IMR-90 (cell line): ENCODE measurements around the gene ADD3. TPM values are rescaled to one million over a fixed set of nuclear protein-coding genes. Genes with fewer than 3 reads are reported as not detected.
"Not testable (repeated sequence)": the region's sequence is repeated elsewhere in the genome, so short reads cannot be mapped to it uniquely, and the experiment has no call there.

Experiments used
- ATAC-seq: fragments of 200-7000 bp; cut with Tn5 transposase; 2 replicates; pipeline ENCODE4 v1.9.1; 2020; ENCODE audit warnings: low read depth, mild to moderate bottlenecking, moderate library complexity
- BruUV-seq: library from RNA; stranded (reverse); fragments of 400-500 nt; replicated peaks from 2 replicates; lab custom pipeline; 2021; lab: Mats Ljungman, UMichigan
- CTCF ChIA-PET: fragments of 300-600 bp; formaldehyde crosslinking; extraction: SDS; loops from one replicate; lab custom pipeline; 2021; ENCODE audit warnings: antibody characterized with exemption; lab: Yijun Ruan, JAX
- POLR2A ChIA-PET: fragments of 300-600 bp; sonication (Branson Sonifier 250); formaldehyde crosslinking; loops from one replicate; lab custom pipeline; 2022; ENCODE audit warnings: antibody characterized with exemption; ENCODE audit not compliant: unreplicated experiment; lab: Charles Lee
- DNase-seq: peaks from one replicate; pipeline ENCODE4 v3.0.0; 2013
- H2AFZ ChIP-seq: replicated peaks from 2 replicates; pipeline ENCODE3; 2013; ENCODE audit warnings: low read length, mild to moderate bottlenecking; ENCODE audit not compliant: poor library complexity
- H2AK5ac ChIP-seq: 2 replicates; pipeline ENCODE4 v1.6.1; 2013; ENCODE audit warnings: low read depth, low read length, inconsistent platforms
- H2AK9ac ChIP-seq: replicated peaks from 2 replicates; pipeline ENCODE3; 2013; ENCODE audit warnings: mild to moderate bottlenecking, low read depth, low read length, moderate library complexity; ENCODE audit not compliant: poor library complexity
- H2BK120ac ChIP-seq: 2 replicates; pipeline ENCODE4 v1.6.1; 2013; ENCODE audit warnings: low read depth, low read length, inconsistent platforms
- H2BK15ac ChIP-seq: 3 replicates; pipeline ENCODE4 v1.6.1; 2013; ENCODE audit warnings: low read depth, low read length, inconsistent platforms
- H2BK20ac ChIP-seq: 2 replicates; pipeline ENCODE4 v1.6.1; 2013; ENCODE audit warnings: low read depth, mild to moderate bottlenecking, inconsistent platforms, low read length, moderate library complexity
- H2BK5ac ChIP-seq: 2 replicates; pipeline ENCODE4 v1.6.1; 2013; ENCODE audit warnings: mild to moderate bottlenecking, low read depth, low read length, inconsistent platforms; ENCODE audit not compliant: poor library complexity, severe bottlenecking
- H3K14ac ChIP-seq: replicated peaks from 2 replicates; pipeline ENCODE4 v1.6.1; 2013; ENCODE audit warnings: low read depth, low read length, inconsistent platforms
- H3K18ac ChIP-seq: 2 replicates; pipeline ENCODE4 v1.6.1; 2013; ENCODE audit warnings: low read depth, low read length, control low read depth
- H3K23ac ChIP-seq: 2 replicates; pipeline ENCODE4 v1.6.1; 2013; ENCODE audit warnings: low read depth, low read length, inconsistent platforms
- H3K27ac ChIP-seq: 2 replicates; pipeline ENCODE4 v1.5.1; 2013; ENCODE audit warnings: mild to moderate bottlenecking, control low read depth, low read length; ENCODE audit not compliant: insufficient read depth
- H3K27me3 ChIP-seq: 2 replicates; pipeline ENCODE4 v1.6.1; 2013; ENCODE audit warnings: low read length; ENCODE audit not compliant: control insufficient read depth, insufficient read depth
- H3K36me3 ChIP-seq: 2 replicates; pipeline ENCODE4 v1.6.1; 2013; ENCODE audit warnings: low read length, mixed read lengths; ENCODE audit not compliant: control insufficient read depth, insufficient read depth
- H3K4ac ChIP-seq: 2 replicates; pipeline ENCODE4 v1.6.1; 2013; ENCODE audit warnings: low read depth, low read length, inconsistent platforms
- H3K4me1 ChIP-seq: 2 replicates; pipeline ENCODE4 v1.6.1; 2013; ENCODE audit warnings: low read length, mixed read lengths; ENCODE audit not compliant: control insufficient read depth, insufficient read depth
- H3K4me2 ChIP-seq: 2 replicates; pipeline ENCODE4 v1.6.1; 2013; ENCODE audit warnings: low read depth, mild to moderate bottlenecking, control low read depth, low read length, moderate library complexity
- H3K4me3 ChIP-seq: 2 replicates; pipeline ENCODE4 v1.5.1; 2013; ENCODE audit warnings: low read depth, mild to moderate bottlenecking, control low read depth, low read length, moderate library complexity; ENCODE audit not compliant: insufficient read depth
- H3K56ac ChIP-seq: 2 replicates; pipeline ENCODE4 v1.6.1; 2013; ENCODE audit warnings: low read length, inconsistent platforms; ENCODE audit not compliant: insufficient read depth; ENCODE audit errors: extremely low read depth
- H3K79me1 ChIP-seq, 2 experiments: 2 replicates each; pipeline ENCODE4 v1.6.1; 2013; ENCODE audit warnings: low read length in 2 of 2, inconsistent platforms in 1 of 2, low read depth in 1 of 2
- H3K9ac ChIP-seq: 2 replicates; pipeline ENCODE4 v1.6.1; 2013; ENCODE audit warnings: low read depth, low read length, control low read depth
- H3K9me1 ChIP-seq: 2 replicates; pipeline ENCODE4 v1.6.1; 2013; ENCODE audit warnings: low read length, inconsistent platforms; ENCODE audit not compliant: insufficient read depth
- H3K9me3 ChIP-seq: 2 replicates; pipeline ENCODE4 v1.6.1; 2013; ENCODE audit warnings: low read length; ENCODE audit not compliant: control insufficient read depth, insufficient read depth
- H4K20me1 ChIP-seq: 2 replicates; pipeline ENCODE4 v1.6.1; 2013; ENCODE audit warnings: low read length, inconsistent platforms; ENCODE audit not compliant: insufficient read depth
- H4K5ac ChIP-seq: 2 replicates; pipeline ENCODE4 v1.6.1; 2013; ENCODE audit warnings: mild to moderate bottlenecking, low read depth, low read length, control low read depth
- H4K8ac ChIP-seq, 2 experiments: 2 replicates each; pipeline ENCODE4 v1.6.1; 2013; ENCODE audit warnings: low read depth in 2 of 2, low read length in 2 of 2, control low read depth in 1 of 2, inconsistent platforms in 1 of 2
- H4K91ac ChIP-seq: 2 replicates; pipeline ENCODE4 v1.6.1; 2013; ENCODE audit warnings: low read depth, low read length, inconsistent platforms; ENCODE audit not compliant: insufficient read depth
- WGBS, 2 experiments: methylation state at CpG; one replicate each; pipeline versions ENCODE4 v1.1.5 to v1.1.7; 2013; ENCODE audit warnings: missing lambda C conversion rate in 2 of 2; ENCODE audit not compliant: insufficient read length in 1 of 2; ENCODE audit errors: extremely low coverage in 2 of 2; 5-methylcytosine and 5-hydroxymethylcytosine counted together
- dilution Hi-C: fragments of 300-500 bp; cut with HindIII; formaldehyde crosslinking; loops from one replicate; pipeline ENCODE4 v1.14.3; 2018; ENCODE audit warnings: low sequenced_read_pairs; ENCODE audit not compliant: unreplicated experiment
- in situ Hi-C: fragments of 300-500 bp; cut with MboI; formaldehyde crosslinking; loops from 3 replicates; pipeline ENCODE4 v1.14.3; 2019; ENCODE audit warnings: low sequenced_read_pairs, inconsistent platforms, mixed read lengths
- intact Hi-C: fragments of 100-400 bp; cut with micrococcal nuclease; formaldehyde crosslinking; loops from 2 replicates; pipeline ENCODE4 v1.10.0; 2022
- polyA plus RNA-seq, 3 experiments: library from polyadenylated mRNA; depleted of rRNA; stranded (reverse); fragments of >200 nt; gene quantifications; 2 replicates each; pipeline ENCODE4 v1.2.3, GENCODE V29; 2012; ENCODE audit warnings: low replicate concordance in 1 of 3
- total RNA-seq: library from RNA; depleted of rRNA; stranded (reverse); fragments of >200 nt; gene quantifications from 2 replicates; pipeline ENCODE4 v1.2.3, GENCODE V29; 2012

Gene ADD3
- total and polyA plus RNA-seq, 2 of the 4 experiments (the other 2 are of a cell fraction): 138 to 212 TPM

GRCh38 chr10:110135836-110136235, 128.1 kb downstream of the ADD3 start:
- H3K9me3 ChIP-seq, H3K79me1 ChIP-seq, H3K9ac ChIP-seq, H2BK20ac ChIP-seq, H3K27me3 ChIP-seq, H3K56ac ChIP-seq, H3K18ac ChIP-seq, H2AK9ac ChIP-seq, ATAC-seq, H2BK5ac ChIP-seq, H3K9me1 ChIP-seq, BruUV-seq, H3K23ac ChIP-seq, H2BK15ac ChIP-seq, H3K4ac ChIP-seq, H3K27ac ChIP-seq, H2BK120ac ChIP-seq, H3K4me1 ChIP-seq, H4K91ac ChIP-seq, H2AFZ ChIP-seq, H4K8ac ChIP-seq, H3K4me3 ChIP-seq, H2AK5ac ChIP-seq, DNase-seq, H4K20me1 ChIP-seq, H3K4me2 ChIP-seq, POLR2A ChIA-PET, H3K14ac ChIP-seq, H4K5ac ChIP-seq: not testable (repeated sequence)
- no CpG with 5 or more reads among the region's 6 CpGs for WGBS, 2 experiments
- intact Hi-C loops: loop anchor here (10.0 kb wide), 1 partner anchor 439 kb away; no protein-coding TSS in a partner anchor
- in situ Hi-C loops: loop anchor here (5.0 kb wide), 3 partner anchors 86 to 254 kb away; no protein-coding TSS in a partner anchor
- CTCF ChIA-PET: interaction anchor here (0.7 kb wide), 1 partner anchor 251 kb away, joined by 3 read pairs; no protein-coding TSS in a partner anchor
- H3K36me3 ChIP-seq: peaks cover 11% of the 10 kb centered on the region
- dilution Hi-C loops: loop anchor here (25.0 kb wide), 1 partner anchor 151 kb away; no protein-coding TSS in a partner anchor
